ENCODE measurements around the gene GPR18.

Gene GPR18

GRCh38 chr13:99299256-99299919 is 41.2 kb upstream of the GPR18 start:
- Histone ChIP-seq H3K36me3 (ENCODE audit: insufficient read depth, low read length) (no peaks in the 10 kb centered on the region), H3K9me3 (ENCODE audit: low read length) (no peaks in the 10 kb centered on the region), H3K4me3 (ENCODE audit: low read length) (no peak overlapping the region), H3K4me1 (ENCODE audit: insufficient read depth, low read length) (no peaks in the 10 kb centered on the region), H2AFZ (ENCODE audit: low read depth, low read length) (no peak overlapping the region), H3K27me3 (ENCODE audit: insufficient read depth, low read length) (no peaks in the 10 kb centered on the region)

GRCh38 chr13:99298056-99298455 is 39.9 kb upstream of the GPR18 start:
- Histone ChIP-seq H2AFZ (ENCODE audit: low read depth, low read length) (no peak overlapping the region), H3K27me3 (ENCODE audit: insufficient read depth, low read length) (no peaks in the 10 kb centered on the region), H3K36me3 (ENCODE audit: insufficient read depth, low read length) (no peaks in the 10 kb centered on the region), H3K4me1 (ENCODE audit: insufficient read depth, low read length) (no peaks in the 10 kb centered on the region), H3K4me3 (ENCODE audit: low read length) (no peak overlapping the region), H3K9me3 (ENCODE audit: low read length) (no peaks in the 10 kb centered on the region)

- Histone ChIP-seq H3K4me1 (ENCODE audit: insufficient read depth, low read length) (no peaks in the 10 kb centered on the region), H3K27me3 (ENCODE audit: insufficient read depth, low read length) (no peaks in the 10 kb centered on the region), H3K36me3 (ENCODE audit: insufficient read depth, low read length) (no peaks in the 10 kb centered on the region), H3K4me3 (ENCODE audit: low read length) (no peak overlapping the region), H3K9me3 (ENCODE audit: low read length) (no peaks in the 10 kb centered on the region), H2AFZ (ENCODE audit: low read depth, low read length) (no peak overlapping the region)
Observed at GRCh38 chr13:99297331-99297730, 39.2 kb upstream of the GPR18 start.

GRCh38 chr13:99296398-99296797 is 38.2 kb upstream of the GPR18 start:
- Histone ChIP-seq H3K27me3 (ENCODE audit: insufficient read depth, low read length) (no peaks in the 10 kb centered on the region), H3K36me3 (ENCODE audit: insufficient read depth, low read length) (no peaks in the 10 kb centered on the region), H3K4me1 (ENCODE audit: insufficient read depth, low read length) (no peaks in the 10 kb centered on the region), H3K9me3 (ENCODE audit: low read length) (no peaks in the 10 kb centered on the region), H3K4me3 (ENCODE audit: low read length) (no peak overlapping the region), H2AFZ (ENCODE audit: low read depth, low read length) (no peak overlapping the region)

- Histone ChIP-seq H3K9me3 (ENCODE audit: low read length) (no peaks in the 10 kb centered on the region), H3K27me3 (ENCODE audit: insufficient read depth, low read length) (no peaks in the 10 kb centered on the region), H3K4me1 (ENCODE audit: insufficient read depth, low read length) (no peaks in the 10 kb centered on the region), H2AFZ (ENCODE audit: low read depth, low read length) (no peak overlapping the region), H3K4me3 (ENCODE audit: low read length) (no peak overlapping the region), H3K36me3 (ENCODE audit: insufficient read depth, low read length) (no peaks in the 10 kb centered on the region)
Observed at GRCh38 chr13:99295488-99296252, 37.5 kb upstream of the GPR18 start.

- no peaks in the 10 kb centered on the region for H3K36me3 ChIP-seq (ENCODE audit: insufficient read depth, low read length)
- no peak overlapping the region for H2AFZ ChIP-seq (ENCODE audit: low read depth, low read length)
- no peaks in the 10 kb centered on the region for H3K9me3 ChIP-seq (ENCODE audit: low read length)
- no peaks in the 10 kb centered on the region for H3K4me1 ChIP-seq (ENCODE audit: insufficient read depth, low read length)
- no peaks in the 10 kb centered on the region for H3K27me3 ChIP-seq (ENCODE audit: insufficient read depth, low read length)
- no peak overlapping the region for H3K4me3 ChIP-seq (ENCODE audit: low read length)
Observed at GRCh38 chr13:99294958-99295357, 36.8 kb upstream of the GPR18 start.

GRCh38 chr13:99294198-99294597 is 36.0 kb upstream of the GPR18 start:
- H3K36me3 ChIP-seq (ENCODE audit: insufficient read depth, low read length): no peaks in the 10 kb centered on the region
- no peak overlapping the region for H2AFZ ChIP-seq (ENCODE audit: low read depth, low read length)

GRCh38 chr13:99293178-99293577 is 35.0 kb upstream of the GPR18 start:
- H3K4me3 ChIP-seq (ENCODE audit: low read length): no peak overlapping the region

More at GRCh38 chr13:99294198-99294597, 36.0 kb upstream of the GPR18 start:
- Histone ChIP-seq H3K4me1 (ENCODE audit: insufficient read depth, low read length) (no peaks in the 10 kb centered on the region), H3K9me3 (ENCODE audit: low read length) (no peaks in the 10 kb centered on the region), H3K27me3 (ENCODE audit: insufficient read depth, low read length) (no peaks in the 10 kb centered on the region), H3K4me3 (ENCODE audit: low read length) (no peak overlapping the region)

GRCh38 chr13:99290894-99291293 is 32.7 kb upstream of the GPR18 start:
- H3K4me3 ChIP-seq (ENCODE audit: low read length): no peak overlapping the region
- no peaks in the 10 kb centered on the region for H3K27me3 ChIP-seq (ENCODE audit: insufficient read depth, low read length)
- H3K4me1 ChIP-seq (ENCODE audit: insufficient read depth, low read length): no peaks in the 10 kb centered on the region
- no peak overlapping the region for H2AFZ ChIP-seq (ENCODE audit: low read depth, low read length)
- H3K9me3 ChIP-seq (ENCODE audit: low read length): no peaks in the 10 kb centered on the region
- no peaks in the 10 kb centered on the region for H3K36me3 ChIP-seq (ENCODE audit: insufficient read depth, low read length)

More at GRCh38 chr13:99293178-99293577, 35.0 kb upstream of the GPR18 start:
- Histone ChIP-seq H3K4me1 (ENCODE audit: insufficient read depth, low read length) (no peaks in the 10 kb centered on the region), H2AFZ (ENCODE audit: low read depth, low read length) (no peak overlapping the region), H3K9me3 (ENCODE audit: low read length) (no peaks in the 10 kb centered on the region), H3K27me3 (ENCODE audit: insufficient read depth, low read length) (no peaks in the 10 kb centered on the region), H3K36me3 (ENCODE audit: insufficient read depth, low read length) (no peaks in the 10 kb centered on the region)

- no peaks in the 10 kb centered on the region for H3K36me3 ChIP-seq (ENCODE audit: insufficient read depth, low read length)
- no peak overlapping the region for H3K4me3 ChIP-seq (ENCODE audit: low read length)
- no peaks in the 10 kb centered on the region for H3K9me3 ChIP-seq (ENCODE audit: low read length)
Observed at GRCh38 chr13:99289674-99290337, 31.6 kb upstream of the GPR18 start.

GRCh38 chr13:99289271-99289670 is 31.1 kb upstream of the GPR18 start:
- H3K4me1 ChIP-seq (ENCODE audit: insufficient read depth, low read length): no peaks in the 10 kb centered on the region
- no peaks in the 10 kb centered on the region for H3K9me3 ChIP-seq (ENCODE audit: low read length)
- no peak overlapping the region for H2AFZ ChIP-seq (ENCODE audit: low read depth, low read length)
- H3K36me3 ChIP-seq (ENCODE audit: insufficient read depth, low read length): no peaks in the 10 kb centered on the region
- no peak overlapping the region for H3K4me3 ChIP-seq (ENCODE audit: low read length)
- H3K27me3 ChIP-seq (ENCODE audit: insufficient read depth, low read length): no peaks in the 10 kb centered on the region

More at GRCh38 chr13:99289674-99290337, 31.6 kb upstream of the GPR18 start:
- Histone ChIP-seq H2AFZ (ENCODE audit: low read depth, low read length) (no peak overlapping the region), H3K4me1 (ENCODE audit: insufficient read depth, low read length) (no peaks in the 10 kb centered on the region), H3K27me3 (ENCODE audit: insufficient read depth, low read length) (no peaks in the 10 kb centered on the region)

- Histone ChIP-seq H2AFZ (ENCODE audit: low read depth, low read length) (no peak overlapping the region), H3K4me1 (ENCODE audit: insufficient read depth, low read length) (no peaks in the 10 kb centered on the region), H3K36me3 (ENCODE audit: insufficient read depth, low read length) (no peaks in the 10 kb centered on the region), H3K4me3 (ENCODE audit: low read length) (no peak overlapping the region), H3K27me3 (ENCODE audit: insufficient read depth, low read length) (no peaks in the 10 kb centered on the region), H3K9me3 (ENCODE audit: low read length) (no peaks in the 10 kb centered on the region)
Observed at GRCh38 chr13:99288089-99288488, 29.9 kb upstream of the GPR18 start.

GRCh38 chr13:99287551-99287950 is 29.4 kb upstream of the GPR18 start:
- Histone ChIP-seq H2AFZ (ENCODE audit: low read depth, low read length) (no peak overlapping the region), H3K4me1 (ENCODE audit: insufficient read depth, low read length) (no peaks in the 10 kb centered on the region), H3K9me3 (ENCODE audit: low read length) (no peaks in the 10 kb centered on the region), H3K36me3 (ENCODE audit: insufficient read depth, low read length) (no peaks in the 10 kb centered on the region), H3K27me3 (ENCODE audit: insufficient read depth, low read length) (no peaks in the 10 kb centered on the region), H3K4me3 (ENCODE audit: low read length) (no peak overlapping the region)
